ENCODE measurements around the gene ZBTB7C.
A peak's percentile ranks its signal among the peaks of the same experiment; 100 is the strongest.

Gene ZBTB7C

DNA sequence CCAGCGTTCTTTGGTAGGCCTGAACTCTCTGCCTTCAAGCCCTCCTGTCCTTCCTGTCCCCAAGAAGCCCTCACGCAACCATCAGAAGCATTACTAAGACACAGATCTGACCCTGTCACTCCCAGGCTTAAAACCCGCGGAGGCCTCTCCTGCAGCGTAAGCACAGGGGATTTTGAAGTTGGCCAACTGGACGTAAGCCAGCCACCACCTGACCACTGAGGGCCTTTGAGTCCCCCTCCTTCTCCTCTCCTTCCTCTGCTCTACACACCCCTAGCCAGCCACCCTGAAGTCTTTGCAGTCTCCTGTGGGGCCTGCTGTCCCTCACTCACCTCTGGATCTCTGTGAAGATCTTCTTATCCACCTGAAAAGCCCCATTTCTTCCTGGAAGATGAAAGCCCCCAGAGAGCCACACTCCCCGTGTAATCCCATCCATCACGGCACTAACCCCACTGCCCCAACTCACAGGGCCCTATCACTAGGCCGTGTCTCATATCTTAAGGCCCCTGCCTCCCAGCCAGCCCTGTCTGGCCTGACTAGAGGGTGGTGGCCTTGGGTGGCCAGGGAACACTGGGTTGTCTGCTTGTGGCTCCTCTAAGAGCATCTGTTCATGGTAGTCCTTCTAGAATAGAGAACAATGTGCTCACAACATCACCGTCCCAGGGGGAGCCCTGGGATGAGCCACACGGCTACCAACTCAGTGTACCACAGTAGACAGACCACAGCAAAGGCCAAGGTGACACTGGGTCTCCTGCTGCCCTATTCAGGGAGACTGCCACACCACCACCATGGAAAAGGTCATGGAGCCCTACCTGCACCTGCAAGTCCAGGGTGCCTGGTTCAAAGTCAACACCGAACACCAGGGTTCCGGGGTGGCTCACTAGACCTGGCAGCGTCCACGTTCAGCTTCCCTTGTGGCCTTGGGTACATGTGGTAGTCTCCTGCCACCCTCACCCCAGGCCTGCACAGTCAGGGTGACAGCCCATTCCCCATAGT, 191.6 kb downstream of the ZBTB7C start:
- no peak overlapping the region for H3K4me3 ChIP-seq (replicated peaks; ENCODE audit: low read depth, low read length)
- TF ChIP-seq, protein P1, sequence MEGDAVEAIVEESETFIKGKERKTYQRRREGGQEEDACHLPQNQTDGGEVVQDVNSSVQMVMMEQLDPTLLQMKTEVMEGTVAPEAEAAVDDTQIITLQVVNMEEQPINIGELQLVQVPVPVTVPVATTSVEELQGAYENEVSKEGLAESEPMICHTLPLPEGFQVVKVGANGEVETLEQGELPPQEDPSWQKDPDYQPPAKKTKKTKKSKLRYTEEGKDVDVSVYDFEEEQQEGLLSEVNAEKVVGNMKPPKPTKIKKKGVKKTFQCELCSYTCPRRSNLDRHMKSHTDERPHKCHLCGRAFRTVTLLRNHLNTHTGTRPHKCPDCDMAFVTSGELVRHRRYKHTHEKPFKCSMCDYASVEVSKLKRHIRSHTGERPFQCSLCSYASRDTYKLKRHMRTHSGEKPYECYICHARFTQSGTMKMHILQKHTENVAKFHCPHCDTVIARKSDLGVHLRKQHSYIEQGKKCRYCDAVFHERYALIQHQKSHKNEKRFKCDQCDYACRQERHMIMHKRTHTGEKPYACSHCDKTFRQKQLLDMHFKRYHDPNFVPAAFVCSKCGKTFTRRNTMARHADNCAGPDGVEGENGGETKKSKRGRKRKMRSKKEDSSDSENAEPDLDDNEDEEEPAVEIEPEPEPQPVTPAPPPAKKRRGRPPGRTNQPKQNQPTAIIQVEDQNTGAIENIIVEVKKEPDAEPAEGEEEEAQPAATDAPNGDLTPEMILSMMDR (IDR thresholded peaks at IDR 0.05; ENCODE audit: low read length, missing control alignments), result no peak
- no peak for DNase-seq (ENCODE audit: low read depth)

DNA sequence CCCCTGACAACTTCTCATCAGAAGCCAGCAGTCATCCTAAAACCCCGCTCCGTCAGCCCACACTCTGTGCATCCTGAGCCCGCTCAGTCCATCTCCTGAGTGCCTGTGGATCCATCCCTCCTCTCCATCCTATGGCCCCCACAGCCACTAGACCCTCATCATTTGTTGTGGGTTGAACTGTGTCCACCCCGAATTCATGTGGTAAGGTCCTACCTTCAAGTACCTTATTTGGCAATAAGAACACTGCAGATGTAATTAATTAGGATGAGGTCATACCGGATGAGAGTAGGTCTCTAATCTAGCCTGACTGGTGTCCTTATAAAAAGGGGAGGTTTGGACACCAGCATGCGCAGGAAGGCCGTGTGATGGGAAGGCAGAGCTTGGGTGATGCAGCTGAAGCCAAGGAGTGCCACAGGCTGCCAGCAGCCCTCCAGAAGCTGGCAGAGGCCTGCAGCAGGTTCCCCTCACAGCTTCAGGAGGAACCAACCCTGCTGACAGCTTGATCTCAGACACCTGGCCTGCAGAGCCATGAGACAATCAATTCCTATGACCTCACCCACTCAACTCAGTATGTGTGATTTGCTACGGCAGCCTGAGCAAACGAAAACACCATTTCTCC, 192.4 kb downstream of the ZBTB7C start:
- peak; percentile 27 for DNase-seq (ENCODE audit: low read depth)
- H3K4me3 ChIP-seq (replicated peaks; ENCODE audit: low read depth, low read length), result no peak overlapping the region
- TF ChIP-seq, protein P1 (IDR thresholded peaks at IDR 0.05; ENCODE audit: low read length, missing control alignments), result no peak

- TF ChIP-seq, protein P1 (IDR thresholded peaks at IDR 0.05; ENCODE audit: low read length, missing control alignments), result no peak
- no peak for DNase-seq (ENCODE audit: low read depth)
- no peak overlapping the region for H3K4me3 ChIP-seq (replicated peaks; ENCODE audit: low read depth, low read length)
Observed at GRCh38 chr18:48215876-48216638, 193.1 kb downstream of the ZBTB7C start.

DNA sequence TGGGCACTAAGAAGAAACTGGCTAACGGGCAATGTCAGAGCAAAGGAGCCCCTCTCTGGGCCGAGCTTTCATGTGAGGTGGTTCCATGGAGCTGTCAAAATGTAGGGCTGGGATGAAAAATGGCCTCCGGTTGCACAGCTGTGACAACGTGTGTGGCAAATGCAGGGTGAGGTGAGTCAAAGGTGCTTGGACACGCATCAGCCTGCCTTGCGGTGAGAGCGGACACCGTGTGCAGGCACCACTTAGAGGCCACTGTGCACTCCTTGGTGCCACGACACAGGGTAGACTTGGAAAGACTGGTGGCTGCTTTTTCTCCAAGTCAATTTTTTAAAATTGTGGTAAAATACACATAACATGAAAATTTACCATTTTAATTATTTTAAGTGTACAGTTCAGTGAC, 195.4 kb downstream of the ZBTB7C start:
- TF ChIP-seq, protein P1 (IDR thresholded peaks at IDR 0.05; ENCODE audit: low read length, missing control alignments), result no peak
- no peak for DNase-seq (ENCODE audit: low read depth)
- no peak overlapping the region for H3K4me3 ChIP-seq (replicated peaks; ENCODE audit: low read depth, low read length)

GRCh38 chr18:48208432-48209140, 200.6 kb downstream of the ZBTB7C start:
- DNase-seq (ENCODE audit: low read depth), result no peak
- TF ChIP-seq, protein P1 (IDR thresholded peaks at IDR 0.05; ENCODE audit: low read length, missing control alignments), result no peak
- no peak overlapping the region for H3K4me3 ChIP-seq (replicated peaks; ENCODE audit: low read depth, low read length)

GRCh38 chr18:48207733-48208132, 201.4 kb downstream of the ZBTB7C start:
- H3K4me3 ChIP-seq (replicated peaks; ENCODE audit: low read depth, low read length), result no peak overlapping the region
- TF ChIP-seq, protein P1 (IDR thresholded peaks at IDR 0.05; ENCODE audit: low read length, missing control alignments), result no peak

More at GRCh38 chr18:48207733-48208132, 201.4 kb downstream of the ZBTB7C start:
- no peak for DNase-seq (ENCODE audit: low read depth)

All from fibroblast of pulmonary artery (primary cell).